CD14-positive monocyte (primary cell): ENCODE data around the gene RBPJL. TPM values are rescaled to one million over a fixed set of nuclear protein-coding genes. Genes with fewer than 3 reads are reported as not detected.

ENCODE experiments used
- DNase-seq, 3 donors: peaks; one replicate each; pipeline ENCODE4 v3.0.0-alpha.2; 2011 to 2022
- H2AFZ ChIP-seq: 2 replicates; pipeline ENCODE4 v1.6.0; 2012; ENCODE audit warnings: mild to moderate bottlenecking, low read depth, low read length, inconsistent platforms; ENCODE audit not compliant: insufficient read depth, poor library complexity, severe bottlenecking
- H3K27ac ChIP-seq, 2 donors: 1 replicate in 1 of 2; 2 replicates in 1 of 2; pipeline ENCODE4 v1.5.1; 2012 to 2013; ENCODE audit warnings: low read length in 2 of 2, control low read depth in 1 of 2, inconsistent platforms in 1 of 2, low read depth in 1 of 2, mild to moderate bottlenecking in 1 of 2
- H3K27me3 ChIP-seq, 2 donors: one replicate each; pipeline versions ENCODE4 v1.6.0 to v1.6.1; 2011 to 2013; ENCODE audit warnings: low read length in 2 of 2; ENCODE audit not compliant: control insufficient read depth in 2 of 2, insufficient read depth in 2 of 2
- H3K36me3 ChIP-seq, 2 donors: replicated peaks in 1 of 2; 1 replicate in 1 of 2; 2 replicates in 1 of 2; pipeline versions ENCODE4 v1.5.1 to v1.6.1; 2012 to 2013; ENCODE audit warnings: low read length in 2 of 2, control low read depth in 1 of 2, inconsistent platforms in 1 of 2, mild to moderate bottlenecking in 1 of 2; ENCODE audit not compliant: insufficient read depth in 2 of 2, control insufficient read depth in 1 of 2
- H3K4me1 ChIP-seq, 2 donors: 1 replicate in 1 of 2; 2 replicates in 1 of 2; pipeline versions ENCODE4 v1.5.1 to v1.6.1; 2012 to 2013; ENCODE audit warnings: low read length in 2 of 2, control low read depth in 1 of 2, inconsistent platforms in 1 of 2, mild to moderate bottlenecking in 1 of 2, moderate library complexity in 1 of 2; ENCODE audit not compliant: insufficient read depth in 2 of 2, control insufficient read depth in 1 of 2
- H3K4me2 ChIP-seq: replicated peaks from 2 replicates; pipeline ENCODE3; 2012; ENCODE audit warnings: low read length, moderate library complexity, mild to moderate bottlenecking; ENCODE audit not compliant: poor library complexity, severe bottlenecking; ENCODE audit errors: extremely low read depth
- H3K4me3 ChIP-seq, 3 experiments: fragments of 200-600 bp in 1 of 3; sonication (generic) in 1 of 3; replicated peaks in 1 of 3; 1 replicate in 2 of 3; 2 replicates in 1 of 3; pipeline ENCODE4 v1.5.1; 2011 to 2013; ENCODE audit warnings: low read length in 3 of 3, mild to moderate bottlenecking in 3 of 3, control low read depth in 2 of 3, low read depth in 2 of 3, inconsistent platforms in 1 of 3, moderate library complexity in 1 of 3
- H3K79me2 ChIP-seq: 2 replicates; pipeline ENCODE4 v1.6.0; 2012; ENCODE audit warnings: mild to moderate bottlenecking, control low read depth, inconsistent platforms, low read length, moderate library complexity; ENCODE audit not compliant: insufficient read depth
- H3K9ac ChIP-seq: 2 replicates; pipeline ENCODE4 v1.6.0; 2017; ENCODE audit warnings: low read length, mild to moderate bottlenecking; ENCODE audit not compliant: insufficient read depth, poor library complexity, severe bottlenecking
- H3K9me3 ChIP-seq, 2 donors: replicated peaks in 1 of 2; 1 replicate in 1 of 2; 2 replicates in 1 of 2; pipeline versions ENCODE4 v1.5.1 to v1.6.1; 2012 to 2013; ENCODE audit warnings: low read length in 2 of 2, control low read depth in 1 of 2; ENCODE audit not compliant: control insufficient read depth in 1 of 2, insufficient read depth in 1 of 2
- H4K20me1 ChIP-seq: 2 replicates; pipeline ENCODE4 v1.6.0; 2012; ENCODE audit warnings: mild to moderate bottlenecking, low read length, control low read depth, moderate library complexity; ENCODE audit not compliant: insufficient read depth
- H3K27ac Mint-ChIP-seq, 7 donors: one replicate each; pipeline ENCODE4 v1.8.0; 2020; ENCODE audit warnings: mild to moderate bottlenecking in 7 of 7, mixed read lengths in 7 of 7, moderate library complexity in 6 of 7, inconsistent platforms in 2 of 7
- H3K27me3 Mint-ChIP-seq, 3 donors: one replicate each; pipeline ENCODE4 v1.8.0; 2021 to 2022; ENCODE audit warnings: low read depth in 3 of 3, mild to moderate bottlenecking in 3 of 3, mixed read lengths in 3 of 3, moderate library complexity in 3 of 3, inconsistent platforms in 1 of 3
- H3K36me3 Mint-ChIP-seq, 2 donors: one replicate each; pipeline ENCODE4 v1.8.0; 2020; ENCODE audit warnings: mixed read lengths in 2 of 2, inconsistent platforms in 1 of 2, mild to moderate bottlenecking in 1 of 2
- H3K4me1 Mint-ChIP-seq: one replicate; pipeline ENCODE4 v1.8.0; 2020; ENCODE audit warnings: mild to moderate bottlenecking, mixed read lengths
- H3K4me3 Mint-ChIP-seq, 2 donors: one replicate each; pipeline ENCODE4 v1.8.0; 2020; ENCODE audit warnings: mild to moderate bottlenecking in 2 of 2, mixed read lengths in 2 of 2, moderate library complexity in 1 of 2
- H3K9me3 Mint-ChIP-seq, 7 donors: one replicate each; pipeline ENCODE4 v1.8.0; 2020 to 2022; ENCODE audit warnings: mixed read lengths in 7 of 7, mild to moderate bottlenecking in 6 of 7, moderate library complexity in 6 of 7, inconsistent platforms in 2 of 7
- WGBS: methylation state at CpG from one replicate; pipeline ENCODE4 v1.1.5; 2013; ENCODE audit warnings: missing lambda C conversion rate; ENCODE audit not compliant: insufficient coverage; 5-methylcytosine and 5-hydroxymethylcytosine counted together
- intact Hi-C, 2 donors: fragments of 100-400 bp; cut with micrococcal nuclease; formaldehyde crosslinking; loops; one replicate each; pipeline versions ENCODE4 v1.15.0 to v1.15.1; 2023
- polyA plus RNA-seq, 3 donors: library from polyadenylated mRNA; depleted of rRNA in 1 of 3; unstranded in 2 of 3; stranded (reverse) in 1 of 3; fragments of 300-500 nt in 2 of 3; fragments of >200 nt in 1 of 3; fragmentation: Illumina TruSeq in 2 of 3; gene quantifications; 1 replicate in 2 of 3; 2 replicates in 1 of 3; pipeline ENCODE4 v1.2.3, GENCODE V29; 2012 to 2021
- TF ChIP-seq, protein P1 (sequence below): fragments of 200-600 bp; IDR thresholded peaks from one replicate; pipeline ENCODE4 v1.8.0; 2022; ENCODE audit warnings: antibody characterized with exemption, mild to moderate bottlenecking

Gene RBPJL
- polyA plus RNA-seq, 3 donors = not detected

DNA sequence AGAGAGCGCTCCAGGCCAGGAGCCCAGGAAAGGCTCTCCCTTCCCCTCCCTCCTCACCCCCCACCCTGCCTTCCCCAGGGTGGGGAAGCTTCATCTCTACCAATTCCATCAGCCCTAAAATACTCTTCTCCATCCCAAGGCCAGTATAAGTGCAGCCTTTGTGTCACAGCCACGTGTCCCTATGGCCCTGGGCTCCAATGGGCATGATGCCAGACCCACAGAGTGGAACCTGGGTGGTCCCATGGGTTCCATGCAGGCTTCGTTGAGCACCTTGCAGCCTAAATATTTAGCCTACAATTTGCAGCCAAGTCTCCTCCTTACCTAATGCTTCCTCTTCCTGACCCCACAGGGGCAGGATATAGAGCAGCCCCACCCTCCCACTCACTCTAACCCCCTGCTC, 2.4 kb downstream of the RBPJL start:
- H3K27me3 ChIP-seq = peaks cover 0 to 35% of the 10 kb centered on the region in 2 donors
- no peaks in the 10 kb centered on the region for H3K36me3 ChIP-seq
- Mint-ChIP-seq H3K4me1 (peaks cover 8% of the 10 kb centered on the region), H3K36me3 (no peaks in the 10 kb centered on the region), H3K27ac (no peak overlapping the region), H3K27me3 (peaks cover 31 to 70% (median 54%) of the 10 kb centered on the region in 3 donors), H3K9me3 (peaks cover 0 to 13% (median 0%) of the 10 kb centered on the region in 7 donors), H3K4me3 (no peak overlapping the region)
- H2AFZ ChIP-seq = no peak overlapping the region
- no peak overlapping the region for H3K4me3 ChIP-seq
- H3K27ac ChIP-seq = no peak overlapping the region
- 64% methylated on average over 1 of the region's 3 CpGs for WGBS
- H3K9ac ChIP-seq = no peak overlapping the region
- no peaks in the 10 kb centered on the region for H3K9me3 ChIP-seq
- no peak for DNase-seq
- peaks cover 3 to 7% of the 10 kb centered on the region in 2 donors for H3K4me1 ChIP-seq
- H4K20me1 ChIP-seq = no peaks in the 10 kb centered on the region
- no peaks in the 10 kb centered on the region for H3K79me2 ChIP-seq
- no peak overlapping the region for H3K4me2 ChIP-seq
- TF ChIP-seq, protein P1, sequence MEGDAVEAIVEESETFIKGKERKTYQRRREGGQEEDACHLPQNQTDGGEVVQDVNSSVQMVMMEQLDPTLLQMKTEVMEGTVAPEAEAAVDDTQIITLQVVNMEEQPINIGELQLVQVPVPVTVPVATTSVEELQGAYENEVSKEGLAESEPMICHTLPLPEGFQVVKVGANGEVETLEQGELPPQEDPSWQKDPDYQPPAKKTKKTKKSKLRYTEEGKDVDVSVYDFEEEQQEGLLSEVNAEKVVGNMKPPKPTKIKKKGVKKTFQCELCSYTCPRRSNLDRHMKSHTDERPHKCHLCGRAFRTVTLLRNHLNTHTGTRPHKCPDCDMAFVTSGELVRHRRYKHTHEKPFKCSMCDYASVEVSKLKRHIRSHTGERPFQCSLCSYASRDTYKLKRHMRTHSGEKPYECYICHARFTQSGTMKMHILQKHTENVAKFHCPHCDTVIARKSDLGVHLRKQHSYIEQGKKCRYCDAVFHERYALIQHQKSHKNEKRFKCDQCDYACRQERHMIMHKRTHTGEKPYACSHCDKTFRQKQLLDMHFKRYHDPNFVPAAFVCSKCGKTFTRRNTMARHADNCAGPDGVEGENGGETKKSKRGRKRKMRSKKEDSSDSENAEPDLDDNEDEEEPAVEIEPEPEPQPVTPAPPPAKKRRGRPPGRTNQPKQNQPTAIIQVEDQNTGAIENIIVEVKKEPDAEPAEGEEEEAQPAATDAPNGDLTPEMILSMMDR = no peak
- intact Hi-C loops = no loop called here

DNA sequence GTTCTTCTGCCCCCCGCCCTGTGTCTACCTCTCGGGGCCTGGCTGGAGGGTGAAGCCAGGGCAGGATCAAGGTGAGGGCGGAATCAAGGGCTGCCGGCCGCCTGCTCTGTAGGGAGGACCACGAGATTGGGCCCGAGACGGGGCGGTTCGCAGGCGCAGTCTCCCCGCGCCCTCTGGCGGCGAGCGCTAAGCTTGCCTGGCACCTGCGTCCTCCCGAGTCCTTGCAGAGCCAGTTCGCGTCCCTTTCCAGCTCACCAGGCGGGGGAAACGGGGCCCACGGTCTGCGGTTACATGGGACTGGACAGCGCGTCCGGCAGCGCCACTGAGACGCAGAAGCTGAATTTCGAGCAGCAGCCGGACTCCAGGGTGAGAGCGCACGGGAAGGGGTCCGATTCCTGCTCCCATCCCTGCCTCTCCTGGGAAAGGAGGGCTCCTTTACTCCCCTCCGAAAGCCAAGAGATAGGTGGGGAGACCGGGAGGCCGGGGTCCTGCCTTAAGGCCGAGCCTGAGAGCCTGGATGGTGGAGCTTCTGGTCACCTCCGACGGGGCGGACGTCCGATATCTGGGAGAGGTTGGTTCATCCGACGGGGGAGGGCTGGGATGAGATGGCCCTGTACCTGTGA, 5.1 kb downstream of the RBPJL start:
- Mint-ChIP-seq H3K4me1 (peaks cover 12% of the 10 kb centered on the region), H3K36me3 (no peaks in the 10 kb centered on the region), H3K4me3 (peak overlapping the region in 1 of 2 donors; percentile 46), H3K27me3 (peaks cover 45 to 69% (median 62%) of the 10 kb centered on the region in 3 donors), H3K27ac (no peak overlapping the region), H3K9me3 (peaks cover 0 to 8% (median 0%) of the 10 kb centered on the region in 7 donors)
- no peak overlapping the region for H2AFZ ChIP-seq
- H3K27me3 ChIP-seq = peaks cover 0 to 34% of the 10 kb centered on the region in 2 donors
- WGBS = 20% methylated on average over 38 of the region's 45 CpGs
- H3K9me3 ChIP-seq = no peaks in the 10 kb centered on the region
- H3K4me1 ChIP-seq = peaks cover 3 to 7% of the 10 kb centered on the region in 2 donors
- no peaks in the 10 kb centered on the region for H3K79me2 ChIP-seq
- no peak overlapping the region for H3K4me2 ChIP-seq
- no peak overlapping the region for H3K4me3 ChIP-seq
- no peaks in the 10 kb centered on the region for H3K36me3 ChIP-seq
- intact Hi-C loops = no loop called here
- H4K20me1 ChIP-seq = no peaks in the 10 kb centered on the region
- no peak overlapping the region for H3K27ac ChIP-seq
- TF ChIP-seq, protein P1 = peak; percentile 88
- peak; percentile 25 to 52 (median 42) for DNase-seq
- no peak overlapping the region for H3K9ac ChIP-seq
